GM10266 (cell line): Measurements from ENCODE around the gene NHLRC1.
A peak's percentile ranks its signal among the peaks of the same experiment; 100 is the strongest.

ENCODE experiments used
- DNase-seq: peaks from one replicate; pipeline ENCODE4 v3.0.0; 2012; ENCODE audit errors: extremely low spot score
- TF ChIP-seq, protein P1 (sequence below): IDR thresholded peaks from 2 replicates; pipeline ENCODE4 v1.5.1; 2012; ENCODE audit warnings: mild to moderate bottlenecking, low read depth; ENCODE audit not compliant: control insufficient read depth, insufficient read depth; ENCODE audit errors: missing control alignments

NHLRC1 gene

DNA sequence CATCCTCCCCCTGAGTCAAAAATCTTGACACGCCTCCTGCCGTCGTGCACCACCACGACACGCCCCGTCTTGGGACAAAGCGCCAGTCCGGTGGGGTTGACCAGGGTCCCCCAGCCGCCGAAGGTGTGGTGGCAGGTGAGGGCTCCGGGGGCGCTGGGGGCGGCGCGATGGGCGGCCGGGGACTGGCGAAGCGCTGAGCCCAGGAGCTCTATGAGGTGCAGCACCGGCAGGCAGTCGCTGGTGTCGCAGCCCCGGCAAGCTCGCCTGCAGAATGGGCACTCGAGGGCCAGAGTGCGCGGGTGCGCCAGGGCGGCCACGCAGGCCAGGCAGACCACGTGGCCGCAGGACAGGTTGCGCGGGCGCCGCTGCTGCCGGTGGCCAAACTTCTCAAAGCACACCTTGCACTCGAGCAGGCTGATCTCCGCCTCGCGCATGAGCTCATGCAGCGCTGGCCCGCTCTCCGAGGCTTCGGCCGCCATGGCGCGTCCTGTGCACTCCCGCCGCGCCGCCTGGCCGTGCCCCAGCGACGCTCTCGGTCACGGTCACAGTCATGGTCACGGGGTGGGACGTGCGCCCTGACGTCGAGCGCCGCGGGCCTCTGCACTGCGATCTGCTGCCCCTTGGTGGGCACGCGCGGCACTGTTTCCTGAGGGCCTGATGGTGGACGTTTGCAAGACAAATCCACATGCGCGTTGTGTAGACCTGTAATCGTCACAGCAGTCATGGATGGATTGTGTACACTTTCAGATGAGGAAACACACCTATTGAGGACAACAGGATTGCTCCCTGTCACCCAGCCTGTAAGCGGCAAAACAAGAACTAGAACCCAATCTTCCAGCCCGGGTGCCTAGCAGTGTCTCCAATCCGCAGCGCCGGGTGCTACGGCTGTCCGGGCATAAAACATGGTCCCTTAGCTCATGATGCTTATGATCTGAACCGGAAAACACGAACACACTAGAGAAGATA, at the start of gene NHLRC1:
NHLRC1 (minus strand) TSS at position 550 of the 966 bp plus-strand sequence; CDS start at position 479, 71 bp downstream.
- TF ChIP-seq, protein P1, sequence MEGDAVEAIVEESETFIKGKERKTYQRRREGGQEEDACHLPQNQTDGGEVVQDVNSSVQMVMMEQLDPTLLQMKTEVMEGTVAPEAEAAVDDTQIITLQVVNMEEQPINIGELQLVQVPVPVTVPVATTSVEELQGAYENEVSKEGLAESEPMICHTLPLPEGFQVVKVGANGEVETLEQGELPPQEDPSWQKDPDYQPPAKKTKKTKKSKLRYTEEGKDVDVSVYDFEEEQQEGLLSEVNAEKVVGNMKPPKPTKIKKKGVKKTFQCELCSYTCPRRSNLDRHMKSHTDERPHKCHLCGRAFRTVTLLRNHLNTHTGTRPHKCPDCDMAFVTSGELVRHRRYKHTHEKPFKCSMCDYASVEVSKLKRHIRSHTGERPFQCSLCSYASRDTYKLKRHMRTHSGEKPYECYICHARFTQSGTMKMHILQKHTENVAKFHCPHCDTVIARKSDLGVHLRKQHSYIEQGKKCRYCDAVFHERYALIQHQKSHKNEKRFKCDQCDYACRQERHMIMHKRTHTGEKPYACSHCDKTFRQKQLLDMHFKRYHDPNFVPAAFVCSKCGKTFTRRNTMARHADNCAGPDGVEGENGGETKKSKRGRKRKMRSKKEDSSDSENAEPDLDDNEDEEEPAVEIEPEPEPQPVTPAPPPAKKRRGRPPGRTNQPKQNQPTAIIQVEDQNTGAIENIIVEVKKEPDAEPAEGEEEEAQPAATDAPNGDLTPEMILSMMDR: peak; percentile 74
- DNase-seq: peak; percentile 85

DNA sequence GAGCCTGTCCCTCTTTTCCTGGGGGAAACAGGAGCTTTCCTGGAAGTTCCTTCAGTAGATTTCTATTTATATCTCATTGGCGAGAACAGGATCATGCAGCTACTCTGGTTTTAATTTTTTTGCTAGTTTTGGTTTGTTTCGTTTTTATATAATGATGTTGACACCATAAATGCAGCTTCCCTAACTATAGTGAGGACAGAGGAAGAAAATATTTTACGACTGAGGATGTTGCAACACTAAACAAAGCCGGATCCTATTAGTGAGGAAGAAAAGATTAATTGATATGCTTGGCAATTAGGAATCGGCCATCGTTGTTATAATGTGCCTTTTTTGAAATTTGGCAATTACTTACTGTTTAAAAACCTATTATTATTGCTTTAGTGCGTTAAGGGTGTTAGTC, 49.4 kb upstream of the NHLRC1 start:
- DNase-seq: no peak
- TF ChIP-seq, protein P1: no peak

GRCh38 chr6:18168264-18168663, 45.8 kb upstream of the NHLRC1 start:
- TF ChIP-seq, protein P1: no peak
- DNase-seq: no peak

- DNase-seq: no peak
- TF ChIP-seq, protein P1: no peak
Observed at GRCh38 chr6:18166312-18167036, 44.0 kb upstream of the NHLRC1 start.

DNA sequence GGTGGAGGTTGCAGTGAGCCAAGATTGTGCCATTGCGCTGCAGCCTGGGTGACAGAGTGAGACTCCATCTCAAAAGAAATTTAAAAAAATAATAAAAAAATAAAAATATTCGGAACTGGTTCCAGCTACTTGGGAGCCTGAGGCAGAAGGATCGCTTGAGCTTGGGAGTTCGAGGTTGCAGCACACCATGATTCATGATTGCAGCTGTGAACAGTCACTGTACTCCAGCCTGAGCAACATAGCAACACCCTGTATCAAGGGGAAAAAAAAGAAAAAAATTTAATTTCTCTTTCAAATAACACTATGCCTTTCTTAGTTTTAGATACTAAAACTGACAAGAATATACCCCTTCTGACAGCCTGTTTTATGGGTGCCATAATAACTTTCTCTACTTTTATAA, 43.3 kb upstream of the NHLRC1 start:
- TF ChIP-seq, protein P1: no peak
- DNase-seq: no peak

DNA sequence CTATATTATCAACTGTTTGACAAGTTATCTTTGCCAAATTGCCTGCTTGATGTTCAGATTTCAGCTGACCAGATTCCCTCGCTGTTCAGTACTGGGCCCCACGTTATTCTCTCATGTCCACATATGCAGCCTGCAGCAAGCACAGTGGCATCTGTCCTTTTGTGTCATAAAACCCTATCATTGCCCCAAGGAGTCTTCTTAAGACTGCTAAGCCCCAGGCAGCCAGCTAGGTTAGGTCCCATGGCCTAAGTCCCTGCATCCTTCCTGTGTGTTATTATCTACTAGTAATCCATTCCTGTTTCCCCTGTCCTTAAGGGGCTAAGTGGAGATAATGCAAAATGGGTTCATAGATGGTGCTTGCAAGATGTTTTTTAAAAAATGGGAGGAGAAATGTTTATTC, 39.9 kb upstream of the NHLRC1 start:
- no peak for DNase-seq
- TF ChIP-seq, protein P1: no peak

- TF ChIP-seq, protein P1: no peak
- DNase-seq: no peak
Observed at GRCh38 chr6:18161431-18161830, 39.0 kb upstream of the NHLRC1 start.
